HepG2 (cell line): Measurements from ENCODE around the gene SELL. TPM values are rescaled to one million over a fixed set of nuclear protein-coding genes. Genes with fewer than 3 reads are reported as not detected.

Experiments used
- FOSL2 ChIP-seq: sonication (generic); formaldehyde crosslinking; IDR thresholded peaks from 2 replicates; pipeline ENCODE4 v1.4.0; 2020; ENCODE audit warnings: missing genetic modification reagents
- FOXK1 ChIP-seq: sonication (generic); formaldehyde crosslinking; IDR thresholded peaks from 2 replicates; pipeline ENCODE4 v1.4.0; 2020; ENCODE audit warnings: low read depth, missing genetic modification reagents, borderline replicate concordance
- FOXM1 ChIP-seq: sonication (generic); formaldehyde crosslinking; IDR thresholded peaks from 2 replicates; pipeline ENCODE4 v1.5.0; 2020; ENCODE audit warnings: missing genetic modification reagents
- NR2F6 ChIP-seq, 2 experiments: IDR thresholded peaks; 2 replicates each; pipeline ENCODE4 v1.6.1; 2016; ENCODE audit warnings: antibody characterized with exemption in 1 of 2, mild to moderate bottlenecking in 1 of 2
- TRIM24 ChIP-seq: sonication (generic); formaldehyde crosslinking; IDR thresholded peaks from 2 replicates; pipeline ENCODE4 v1.8.0; 2022; ENCODE audit warnings: mild to moderate bottlenecking, missing genetic modification reagents
- UBTF ChIP-seq: sonication (generic); formaldehyde crosslinking; IDR thresholded peaks from 2 replicates; pipeline ENCODE4 v1.4.0; 2020; ENCODE audit warnings: mild to moderate bottlenecking, missing genetic modification reagents
- ZBTB37 ChIP-seq: sonication (generic); formaldehyde crosslinking; IDR thresholded peaks from 2 replicates; pipeline ENCODE4 v1.4.0; 2020; ENCODE audit warnings: mild to moderate bottlenecking, missing genetic modification reagents
- ZBTB40 ChIP-seq, 2 experiments: fragments of 450-650 bp in 1 of 2; sonication (generic) in 1 of 2; formaldehyde crosslinking in 1 of 2; IDR thresholded peaks; 2 replicates each; pipeline versions ENCODE4 v1.6.1 to v1.8.0; 2016 to 2022; ENCODE audit warnings: antibody characterized with exemption in 1 of 2, mild to moderate bottlenecking in 1 of 2, missing genetic modification reagents in 1 of 2
- ZNF614 ChIP-seq: IDR thresholded peaks from 2 replicates; pipeline ENCODE4 v1.6.1; 2018; ENCODE audit warnings: missing biosample characterization, missing genetic modification reagents, inconsistent platforms, borderline replicate concordance
- polyA plus RNA-seq, 8 experiments: library from polyadenylated mRNA; depleted of rRNA in 3 of 8; stranded (reverse) in 7 of 8; unstranded in 1 of 8; fragments of >200 nt; fragmentation: Illumina TruSeq in 4 of 8; extraction: Trizol in 4 of 8; gene quantifications; 2 replicates each; pipeline versions ENCODE4 v1.2.1 to v1.2.3, GENCODE V29; 2011 to 2016; ENCODE audit warnings: low read depth in 4 of 8, missing spikeins in 1 of 8, mixed read lengths in 1 of 8; ENCODE audit not compliant: insufficient read depth in 1 of 8
- total RNA-seq, 5 experiments: library from RNA; depleted of rRNA; stranded (reverse); fragments of >200 nt; fragmentation: Illumina TruSeq; extraction: Trizol; gene quantifications; 2 replicates each; pipeline ENCODE4 v1.2.3, GENCODE V29; 2016; ENCODE audit warnings: low read depth in 1 of 5

SELL gene
- total and polyA plus RNA-seq, 2 of the 13 experiments (the other 11 are each of a cell fraction or from before 2014, with no cell fraction given) = 0.13 to 0.18 TPM

GRCh38 chr1:169745015-169745861 is 33.8 kb upstream of the SELL start (continued):
- no peak for TF ChIP-seq ZBTB40 (IDR thresholded peaks at IDR 0.05)
- no peak for TF ChIP-seq ZBTB40 (CRISPR knock-in tag; IDR thresholded peaks at IDR 0.05)
- 0 out of 2 replicates have a peak, but pooled peaks have one; percentile 48 for TF ChIP-seq ZNF614 (CRISPR knock-in tag)
- TF ChIP-seq ZBTB37 (CRISPR knock-in tag) = no peak
- TF ChIP-seq FOSL2 = peak; percentile 70
- no peak for TF ChIP-seq FOXM1 (CRISPR knock-in tag)
- TF ChIP-seq NR2F6 (IDR thresholded peaks at IDR 0.05) = peak; percentile 62; the same call in 1 of the 2 replicates
- peak; percentile 37 for TF ChIP-seq NR2F6 (CRISPR knock-in tag; IDR thresholded peaks at IDR 0.05)
- TF ChIP-seq FOXK1 = 0 out of 2 replicates have a peak, but pooled peaks have one; percentile 32
- peak; percentile 92 for TF ChIP-seq TRIM24 (CRISPR knock-in tag)
- no peak for TF ChIP-seq UBTF (CRISPR knock-in tag)
